Colonic mucosa (tissue), 4 donors: ENCODE data around the gene ZNF280B. TPM values are rescaled to one million over a fixed set of nuclear protein-coding genes. Genes with fewer than 3 reads are reported as not detected.
"Not testable (repeated sequence)": the region's sequence is repeated elsewhere in the genome, so short reads cannot be mapped to it uniquely, and the experiment has no call there.

Experiments used
- DNase-seq: peaks from one replicate; pipeline ENCODE4 v3.0.0-alpha.2; 2020
- H3K27ac ChIP-seq: fragments of 200-600 bp; one replicate; pipeline ENCODE4 v1.8.0; 2021
- H3K27me3 ChIP-seq: fragments of 200-600 bp; one replicate; pipeline ENCODE4 v1.8.0; 2021
- H3K36me3 ChIP-seq: fragments of 200-600 bp; one replicate; pipeline ENCODE4 v1.8.0; 2021
- H3K4me1 ChIP-seq: fragments of 200-600 bp; one replicate; pipeline ENCODE4 v1.8.0; 2021; ENCODE audit warnings: mild to moderate bottlenecking
- H3K4me3 ChIP-seq: fragments of 200-600 bp; one replicate; pipeline ENCODE4 v1.8.0; 2021
- H3K9ac ChIP-seq, 2 donors: one replicate each; pipeline ENCODE4 v1.7.0; 2013; ENCODE audit warnings: control low read depth in 2 of 2, low read depth in 2 of 2, low read length in 2 of 2
- H3K9me3 ChIP-seq: fragments of 200-600 bp; one replicate; pipeline ENCODE4 v1.8.0; 2021
- intact Hi-C: fragments of 100-400 bp; cut with DNase I; formaldehyde crosslinking; loops from one replicate; pipeline ENCODE4 v1.14.1; 2022
- total RNA-seq, 2 donors: library from RNA; stranded (reverse); fragmentation: NEBNext Ultra II Directional in 1 of 2; extraction: Animal tissue kit (Norgen Biotek cat#: 25700) in 1 of 2; gene quantifications; one replicate each; pipeline ENCODE4 v1.2.1, GENCODE V29; 2021
- TF ChIP-seq, protein P1 (sequence below): fragments of 200-600 bp; IDR thresholded peaks from one replicate; pipeline ENCODE4 v1.8.0; 2022; ENCODE audit warnings: antibody characterized with exemption, mild to moderate bottlenecking
- donor health status: healthy.
- donor health status: DM: no; HTN: no; CAD: no.
- donor health status: DM: no; HTN: no; CAD: no.

The ZNF280B gene
- total RNA-seq, 2 donors from 2014 or later = 0.96 to 1.1 TPM

GRCh38 chr22:22534604-22535415 is 26.3 kb upstream of the ZNF280B start:
- no peak overlapping the region for H3K27ac ChIP-seq
- TF ChIP-seq, protein P1, sequence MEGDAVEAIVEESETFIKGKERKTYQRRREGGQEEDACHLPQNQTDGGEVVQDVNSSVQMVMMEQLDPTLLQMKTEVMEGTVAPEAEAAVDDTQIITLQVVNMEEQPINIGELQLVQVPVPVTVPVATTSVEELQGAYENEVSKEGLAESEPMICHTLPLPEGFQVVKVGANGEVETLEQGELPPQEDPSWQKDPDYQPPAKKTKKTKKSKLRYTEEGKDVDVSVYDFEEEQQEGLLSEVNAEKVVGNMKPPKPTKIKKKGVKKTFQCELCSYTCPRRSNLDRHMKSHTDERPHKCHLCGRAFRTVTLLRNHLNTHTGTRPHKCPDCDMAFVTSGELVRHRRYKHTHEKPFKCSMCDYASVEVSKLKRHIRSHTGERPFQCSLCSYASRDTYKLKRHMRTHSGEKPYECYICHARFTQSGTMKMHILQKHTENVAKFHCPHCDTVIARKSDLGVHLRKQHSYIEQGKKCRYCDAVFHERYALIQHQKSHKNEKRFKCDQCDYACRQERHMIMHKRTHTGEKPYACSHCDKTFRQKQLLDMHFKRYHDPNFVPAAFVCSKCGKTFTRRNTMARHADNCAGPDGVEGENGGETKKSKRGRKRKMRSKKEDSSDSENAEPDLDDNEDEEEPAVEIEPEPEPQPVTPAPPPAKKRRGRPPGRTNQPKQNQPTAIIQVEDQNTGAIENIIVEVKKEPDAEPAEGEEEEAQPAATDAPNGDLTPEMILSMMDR = no peak
- intact Hi-C loops = no loop called here

DNA sequence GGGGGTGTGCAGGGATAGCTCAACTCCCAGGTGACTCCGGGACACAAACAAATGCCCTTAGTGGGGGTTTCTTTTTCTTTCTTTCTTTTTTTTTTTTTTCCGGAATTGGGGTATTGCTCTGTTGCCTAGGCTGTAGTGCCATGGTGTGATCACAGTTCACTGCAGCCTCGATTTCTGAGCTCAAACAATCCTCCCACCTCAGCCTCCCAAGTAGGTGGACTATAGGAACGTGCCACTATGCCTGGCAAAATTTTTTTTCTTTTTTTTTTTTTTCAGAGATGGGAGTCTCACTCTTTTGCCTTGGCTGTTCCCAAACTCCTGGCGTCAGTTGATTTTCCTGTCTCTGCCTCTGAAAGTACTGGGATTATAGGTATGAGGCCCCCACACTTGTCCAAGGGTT is 25.3 kb upstream of the ZNF280B start:
- no peak for DNase-seq
- TF ChIP-seq, protein P1 = no peak
- H3K9ac ChIP-seq = no peak overlapping the region
- H3K36me3 ChIP-seq = no peaks in the 10 kb centered on the region
- H3K4me3 ChIP-seq = no peak overlapping the region
- intact Hi-C loops = no loop called here
- no peaks in the 10 kb centered on the region for H3K4me1 ChIP-seq
- H3K27me3 ChIP-seq = no peaks in the 10 kb centered on the region
- H3K27ac ChIP-seq = no peak overlapping the region
- H3K9me3 ChIP-seq = no peaks in the 10 kb centered on the region

More at GRCh38 chr22:22534604-22535415, 26.3 kb upstream of the ZNF280B start:
- no peak for DNase-seq
- H3K9me3 ChIP-seq = no peaks in the 10 kb centered on the region
- no peak overlapping the region for H3K4me3 ChIP-seq
- no peak overlapping the region for H3K9ac ChIP-seq
- no peaks in the 10 kb centered on the region for H3K27me3 ChIP-seq
- no peaks in the 10 kb centered on the region for H3K4me1 ChIP-seq
- no peaks in the 10 kb centered on the region for H3K36me3 ChIP-seq

GRCh38 chr22:22533417-22533816 is 24.9 kb upstream of the ZNF280B start:
- no peak overlapping the region for H3K27ac ChIP-seq
- H3K4me3 ChIP-seq = no peak overlapping the region
- intact Hi-C loops = no loop called here
- H3K4me1 ChIP-seq = no peaks in the 10 kb centered on the region
- no peaks in the 10 kb centered on the region for H3K9me3 ChIP-seq
- H3K36me3 ChIP-seq = no peaks in the 10 kb centered on the region
- H3K27me3 ChIP-seq = no peaks in the 10 kb centered on the region
- no peak for DNase-seq
- H3K9ac ChIP-seq = no peak overlapping the region
- TF ChIP-seq, protein P1 = no peak

DNA sequence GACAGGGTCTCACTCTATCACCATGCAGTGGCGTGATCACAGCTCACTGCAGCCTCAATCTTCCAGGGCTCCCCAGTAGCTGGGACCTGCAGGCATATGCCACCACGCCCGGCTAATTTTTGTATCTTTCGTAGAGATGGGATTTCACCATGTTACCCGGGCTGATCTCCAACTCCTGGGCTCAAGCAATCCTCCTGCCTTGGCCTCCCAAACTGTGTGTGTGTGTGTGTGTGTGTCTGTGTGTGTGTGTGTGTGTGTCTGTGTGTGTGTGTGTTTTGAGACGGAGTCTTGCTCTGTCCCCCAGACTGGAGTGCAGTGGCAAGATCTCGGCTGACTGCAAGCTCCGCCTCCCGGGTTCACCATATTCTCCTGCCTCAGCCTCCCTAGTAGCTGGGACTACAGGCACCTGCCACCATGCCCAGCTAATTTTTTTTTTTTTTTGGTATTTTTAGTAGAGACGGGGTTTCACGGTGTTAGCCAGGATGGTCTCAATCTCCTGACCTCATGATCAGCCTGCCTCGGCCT is 24.1 kb upstream of the ZNF280B start:
- intact Hi-C loops, H3K36me3 ChIP-seq, H3K27me3 ChIP-seq, H3K4me1 ChIP-seq, H3K9ac ChIP-seq, H3K27ac ChIP-seq, H3K4me3 ChIP-seq, DNase-seq, H3K9me3 ChIP-seq: not testable (repeated sequence)

DNA sequence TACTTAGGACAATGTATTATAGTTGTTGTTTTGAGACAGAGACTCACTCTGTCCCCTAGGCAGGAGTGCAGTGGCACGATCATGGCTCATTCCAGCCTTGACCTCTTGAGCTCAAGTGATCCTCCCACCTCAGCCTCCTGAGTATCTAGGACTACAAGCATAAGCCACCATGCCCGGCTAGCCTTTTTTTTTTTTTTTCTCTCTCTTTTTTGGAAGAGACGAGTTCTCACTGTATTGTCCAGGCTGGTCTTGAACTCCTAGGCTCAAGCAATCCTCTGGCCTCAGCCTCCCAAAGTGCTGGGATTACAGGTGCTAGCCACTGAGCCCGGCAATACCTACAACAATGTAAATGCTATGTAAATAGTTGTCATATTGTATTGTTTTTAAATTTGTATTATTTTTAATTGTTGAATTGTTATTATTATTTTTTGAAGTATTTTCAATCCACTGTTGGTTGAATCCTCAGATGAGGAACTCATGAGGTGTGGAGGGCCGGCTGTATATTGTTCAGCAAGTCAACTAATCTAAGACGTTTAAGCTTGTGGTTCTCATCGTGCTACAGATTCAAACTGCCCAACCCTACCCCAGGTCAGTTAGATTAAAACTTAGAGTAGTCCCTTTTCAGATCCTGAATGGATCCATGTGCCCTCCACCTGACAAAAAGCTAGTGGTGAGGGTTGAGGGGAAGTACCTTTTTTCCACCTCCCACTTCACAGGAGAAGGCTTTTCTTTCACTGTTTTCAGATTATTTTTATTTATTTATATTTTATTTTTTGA is 23.4 kb upstream of the ZNF280B start:
- TF ChIP-seq, protein P1 = no peak
- no peak overlapping the region for H3K4me3 ChIP-seq

More for the DNA sequence above, 23.4 kb upstream of the ZNF280B start:
- no peaks in the 10 kb centered on the region for H3K4me1 ChIP-seq
- no peaks in the 10 kb centered on the region for H3K27me3 ChIP-seq
- no peaks in the 10 kb centered on the region for H3K36me3 ChIP-seq
- intact Hi-C loops = no loop called here
- DNase-seq = no peak
- no peak overlapping the region for H3K9ac ChIP-seq
- H3K27ac ChIP-seq = no peak overlapping the region
- no peaks in the 10 kb centered on the region for H3K9me3 ChIP-seq
